Measurements from ENCODE around the gene RUBCNL.

The RUBCNL gene

DNA sequence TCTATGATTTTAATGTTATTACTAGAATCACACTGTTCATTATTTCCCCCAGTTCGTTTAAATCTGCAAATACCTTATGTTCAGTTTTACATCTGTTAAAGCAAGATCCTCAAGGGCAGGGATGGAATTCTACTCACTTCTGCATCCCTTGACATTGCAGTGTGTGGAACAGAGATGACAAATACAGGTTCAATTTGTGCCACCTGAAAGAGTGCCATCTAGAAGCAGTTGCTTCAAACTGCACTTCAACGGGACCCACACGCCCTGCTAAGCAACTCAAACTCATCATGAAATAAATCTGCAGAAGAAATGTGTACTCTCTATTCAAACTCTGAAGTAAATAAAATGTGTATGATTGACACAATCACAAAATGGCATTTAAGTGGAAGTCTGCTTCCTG is 44.5 kb downstream of the RUBCNL start:
- TF ChIP-seq, protein P1, sequence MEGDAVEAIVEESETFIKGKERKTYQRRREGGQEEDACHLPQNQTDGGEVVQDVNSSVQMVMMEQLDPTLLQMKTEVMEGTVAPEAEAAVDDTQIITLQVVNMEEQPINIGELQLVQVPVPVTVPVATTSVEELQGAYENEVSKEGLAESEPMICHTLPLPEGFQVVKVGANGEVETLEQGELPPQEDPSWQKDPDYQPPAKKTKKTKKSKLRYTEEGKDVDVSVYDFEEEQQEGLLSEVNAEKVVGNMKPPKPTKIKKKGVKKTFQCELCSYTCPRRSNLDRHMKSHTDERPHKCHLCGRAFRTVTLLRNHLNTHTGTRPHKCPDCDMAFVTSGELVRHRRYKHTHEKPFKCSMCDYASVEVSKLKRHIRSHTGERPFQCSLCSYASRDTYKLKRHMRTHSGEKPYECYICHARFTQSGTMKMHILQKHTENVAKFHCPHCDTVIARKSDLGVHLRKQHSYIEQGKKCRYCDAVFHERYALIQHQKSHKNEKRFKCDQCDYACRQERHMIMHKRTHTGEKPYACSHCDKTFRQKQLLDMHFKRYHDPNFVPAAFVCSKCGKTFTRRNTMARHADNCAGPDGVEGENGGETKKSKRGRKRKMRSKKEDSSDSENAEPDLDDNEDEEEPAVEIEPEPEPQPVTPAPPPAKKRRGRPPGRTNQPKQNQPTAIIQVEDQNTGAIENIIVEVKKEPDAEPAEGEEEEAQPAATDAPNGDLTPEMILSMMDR (IDR thresholded peaks at IDR 0.05; ENCODE audit: control insufficient read depth, insufficient read depth, low read depth, low read length, missing control alignments), result no peak
- no peak for DNase-seq (ENCODE audit: low read depth)
- H3K4me3 ChIP-seq (ENCODE audit: control insufficient read depth, low read depth, low read length), result no peak overlapping the region

DNA sequence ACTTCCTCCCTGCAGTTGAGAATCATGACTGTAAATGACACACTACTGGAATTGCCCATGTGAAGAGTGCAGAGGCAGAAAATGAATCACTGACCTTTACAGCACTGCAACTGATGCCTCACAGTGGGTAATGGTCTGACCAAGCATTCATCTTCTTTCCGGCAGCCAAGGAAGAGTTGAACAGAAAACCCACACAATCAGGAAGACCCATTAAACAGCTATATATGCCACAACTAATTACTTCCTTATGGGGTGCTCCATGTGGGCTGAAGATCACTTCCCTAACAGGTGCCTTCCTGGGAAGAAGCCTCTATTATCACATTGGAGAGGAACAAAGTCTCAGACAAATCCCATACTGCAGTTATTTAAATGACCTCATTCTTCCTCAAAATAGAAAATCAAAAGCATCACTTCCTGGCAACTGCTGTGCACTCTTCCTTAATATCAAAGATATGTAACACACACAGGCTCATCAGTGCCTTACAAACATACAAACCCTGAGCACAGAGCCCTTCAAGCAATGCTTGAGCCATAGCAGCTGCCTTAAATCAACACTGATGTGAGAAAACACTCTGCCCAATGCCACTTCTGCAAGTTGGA is 45.8 kb downstream of the RUBCNL start:
- no peak for DNase-seq (ENCODE audit: low read depth)
- TF ChIP-seq, protein P1 (IDR thresholded peaks at IDR 0.05; ENCODE audit: control insufficient read depth, insufficient read depth, low read depth, low read length, missing control alignments), result no peak
- no peak overlapping the region for H3K4me3 ChIP-seq (ENCODE audit: control insufficient read depth, low read depth, low read length)

DNA sequence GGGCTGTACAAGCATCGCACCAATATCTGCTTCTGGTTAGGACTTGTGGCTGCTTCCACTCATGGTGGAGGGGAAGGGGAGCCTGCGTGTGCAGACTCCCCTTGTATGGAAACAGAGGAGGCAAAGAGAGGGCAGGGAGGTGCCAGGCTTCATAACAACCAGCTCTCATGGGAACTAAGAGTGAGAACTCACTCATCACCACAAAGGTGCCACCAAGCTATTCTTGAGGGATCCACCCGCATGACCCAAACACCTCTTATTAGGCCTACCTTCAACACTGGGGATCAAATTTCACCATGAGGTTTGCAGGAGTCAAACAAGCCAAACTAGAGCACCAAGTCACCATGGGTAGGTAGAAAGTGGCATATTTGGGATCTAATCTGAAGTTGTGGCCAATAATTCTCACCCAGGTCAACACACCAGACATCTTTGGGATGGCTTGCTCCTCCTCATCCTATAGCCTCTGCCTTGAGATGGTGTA is 46.4 kb downstream of the RUBCNL start:
- TF ChIP-seq, protein P1 (IDR thresholded peaks at IDR 0.05; ENCODE audit: control insufficient read depth, insufficient read depth, low read depth, low read length, missing control alignments), result no peak
- H3K4me3 ChIP-seq (ENCODE audit: control insufficient read depth, low read depth, low read length), result no peak overlapping the region
- DNase-seq (ENCODE audit: low read depth), result no peak

DNA sequence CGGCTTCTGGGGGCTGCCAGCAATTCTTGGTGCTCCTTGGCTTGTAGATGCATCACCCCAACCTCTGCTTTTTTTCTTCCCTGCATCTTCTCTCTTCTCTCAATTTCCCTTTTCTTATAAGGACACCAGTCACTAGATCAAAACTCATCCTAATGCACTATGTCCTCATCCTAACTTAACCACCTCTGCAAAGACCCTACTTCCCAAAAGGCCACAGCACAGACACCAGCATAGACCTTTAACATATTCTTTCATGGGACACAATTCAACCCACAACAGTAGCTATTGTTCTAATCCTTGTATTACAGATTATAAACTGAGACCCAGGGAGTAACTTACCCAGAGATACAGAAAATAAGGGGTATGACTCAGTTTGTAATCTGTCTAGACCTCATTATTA is 47.0 kb downstream of the RUBCNL start:
- H3K4me3 ChIP-seq (ENCODE audit: control insufficient read depth, low read depth, low read length), result no peak overlapping the region
- TF ChIP-seq, protein P1 (IDR thresholded peaks at IDR 0.05; ENCODE audit: control insufficient read depth, insufficient read depth, low read depth, low read length, missing control alignments), result no peak
- no peak for DNase-seq (ENCODE audit: low read depth)

DNA sequence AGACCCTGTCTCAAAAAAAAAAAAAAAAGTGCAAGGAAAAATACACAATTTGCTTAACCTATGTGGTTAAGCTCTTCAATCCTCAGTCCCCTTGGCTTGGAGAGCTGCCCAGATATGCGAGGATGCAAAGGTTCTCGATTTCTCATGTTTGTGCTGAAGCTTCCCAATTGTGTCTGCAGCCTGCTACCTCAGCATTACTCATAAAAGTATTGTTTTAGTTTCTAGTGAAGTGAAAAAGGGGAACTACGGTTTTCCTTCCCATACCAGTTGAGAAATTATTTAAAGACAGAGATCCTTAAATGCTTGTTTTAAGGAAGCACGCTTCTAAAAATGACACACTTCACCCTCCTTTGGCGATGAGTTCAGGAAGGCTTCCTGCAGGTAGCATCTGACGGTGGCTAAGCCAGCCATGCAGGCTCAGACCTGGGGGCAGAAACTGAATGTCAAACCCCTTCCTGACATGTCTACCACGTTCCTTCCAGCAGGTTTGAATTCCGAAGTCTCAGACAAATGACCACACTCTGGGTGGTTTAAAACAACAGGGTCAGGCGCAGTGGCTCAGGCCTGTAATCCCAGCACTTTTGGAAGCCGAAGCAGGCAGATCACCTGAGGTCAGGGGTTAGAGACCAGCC is 47.9 kb downstream of the RUBCNL start:
- no peak overlapping the region for H3K4me3 ChIP-seq (ENCODE audit: control insufficient read depth, low read depth, low read length)
- TF ChIP-seq, protein P1 (IDR thresholded peaks at IDR 0.05; ENCODE audit: control insufficient read depth, insufficient read depth, low read depth, low read length, missing control alignments), result no peak
- no peak for DNase-seq (ENCODE audit: low read depth)

DNA sequence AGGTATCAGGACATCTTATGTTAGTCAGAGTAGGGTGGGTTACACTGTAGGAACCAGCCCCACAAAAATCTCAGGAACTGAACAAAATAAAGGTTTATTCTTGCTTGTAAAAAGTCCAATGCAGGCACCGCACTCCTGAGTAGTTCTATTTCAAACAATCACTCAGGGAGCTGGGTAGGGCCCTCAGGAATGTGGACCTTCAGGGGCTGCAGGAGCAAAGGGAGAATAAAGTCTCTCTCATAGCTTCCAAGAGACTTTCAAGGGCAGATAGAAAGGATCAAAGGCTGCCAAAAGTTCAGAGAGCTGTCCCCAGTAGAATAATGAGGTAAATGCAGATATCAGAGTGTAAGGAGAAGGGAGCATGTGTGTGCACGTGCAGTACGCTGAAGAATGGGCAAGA is 49.4 kb downstream of the RUBCNL start:
- TF ChIP-seq, protein P1 (IDR thresholded peaks at IDR 0.05; ENCODE audit: control insufficient read depth, insufficient read depth, low read depth, low read length, missing control alignments), result no peak
- DNase-seq (ENCODE audit: low read depth), result no peak
- no peak overlapping the region for H3K4me3 ChIP-seq (ENCODE audit: control insufficient read depth, low read depth, low read length)
